Measurements from ENCODE around the gene AATF.

Gene AATF

GRCh38 chr17:36948717-36949460, at the start of gene AATF:
TSS of gene AATF (plus strand) at chr17:36948954. CDS start at chr17:36949126, 172 bp downstream.
- DNase-seq, result peak; percentile 61

GRCh38 chr17:36899250-36900159, 49.2 kb upstream of the AATF start:
- no peak for DNase-seq

GRCh38 chr17:36900160-36900512, 48.6 kb upstream of the AATF start:
- no peak for DNase-seq

GRCh38 chr17:36901506-36901905, 47.2 kb upstream of the AATF start:
- DNase-seq, result no peak

GRCh38 chr17:36907407-36907806, 41.3 kb upstream of the AATF start:
- no peak for DNase-seq

GRCh38 chr17:36910513-36910912, 38.2 kb upstream of the AATF start:
- no peak for DNase-seq

GRCh38 chr17:36911001-36911400, 37.8 kb upstream of the AATF start:
- no peak for DNase-seq

GRCh38 chr17:36913132-36913531, 35.6 kb upstream of the AATF start:
- DNase-seq, result no peak

- no peak for DNase-seq
Measured at GRCh38 chr17:36918211-36918691, 30.5 kb upstream of the AATF start.

GRCh38 chr17:36919407-36919968, 29.3 kb upstream of the AATF start:
- no peak for DNase-seq

GRCh38 chr17:36920032-36921005, 28.4 kb upstream of the AATF start:
- DNase-seq, result no peak

- DNase-seq, result no peak
Measured at GRCh38 chr17:36921095-36921851, 27.5 kb upstream of the AATF start.

GRCh38 chr17:36922175-36922574, 26.6 kb upstream of the AATF start:
- DNase-seq, result no peak

- no peak for DNase-seq
Measured at GRCh38 chr17:36923814-36924221, 24.9 kb upstream of the AATF start.

GRCh38 chr17:36926226-36926625, 22.5 kb upstream of the AATF start:
- no peak for DNase-seq

- DNase-seq, result no peak
Measured at GRCh38 chr17:36926701-36927100, 22.1 kb upstream of the AATF start.

GRCh38 chr17:36928471-36929345, 20.0 kb upstream of the AATF start:
- DNase-seq, result no peak

GRCh38 chr17:36929851-36930582, 18.7 kb upstream of the AATF start:
- no peak for DNase-seq

GRCh38 chr17:36930583-36930900, 18.2 kb upstream of the AATF start:
- DNase-seq, result no peak

GRCh38 chr17:36931096-36931696, 17.6 kb upstream of the AATF start:
- DNase-seq, result no peak

Data from NCI-H2029 treated with DMSO at 0.1 percent for 48 hours (cell line).